HepG2 (cell line): ENCODE results near the gene DHX8. TPM values are rescaled to one million over a fixed set of nuclear protein-coding genes. Genes with fewer than 3 reads are reported as not detected.

Experiments used
- ATAC-seq: fragments of 200-7000 bp; cut with Tn5 transposase; 3 replicates; pipeline ENCODE4 v1.9.1; 2020; ENCODE audit warnings: mild to moderate bottlenecking, moderate library complexity
- BruUV-seq: library from RNA; stranded (reverse); fragments of 400-500 nt; replicated peaks from 2 replicates; lab custom pipeline; 2021; lab: Mats Ljungman, UMichigan
- CTCF ChIA-PET: fragments of 300-600 bp; formaldehyde crosslinking; extraction: SDS; loops from one replicate; lab custom pipeline; 2021; ENCODE audit warnings: low total read pairs, inconsistent platforms, low intra/inter-chr PET ratio; lab: Yijun Ruan, JAX
- POLR2A ChIA-PET: fragments of 350-600 bp; sonication (Branson Sonifier 250); formaldehyde crosslinking; loops from one replicate; lab custom pipeline; 2020; ENCODE audit warnings: antibody characterized with exemption, inconsistent platforms; lab: Yijun Ruan, JAX
- DNase-seq: peaks from one replicate; pipeline ENCODE4 v3.0.0-alpha.2; 2015; ENCODE audit warnings: low spot score
- FAIRE-seq: peaks from 3 replicates; lab custom pipeline; 2011; peaks lifted over from hg19 to GRCh38; lab: Jason Lieb, UNC
- H2AFZ ChIP-seq: one replicate; pipeline ENCODE4 v1.6.1; 2011; ENCODE audit warnings: low read length, inconsistent platforms
- H3K27ac ChIP-seq: fragments of 300-600 bp; 3 replicates; pipeline ENCODE4 v1.8.0; 2011; ENCODE audit warnings: mixed run types, mild to moderate bottlenecking, mixed read lengths, low read length, inconsistent platforms; ENCODE audit not compliant: insufficient read depth; ENCODE audit errors: extremely low read length
- H3K27me3 ChIP-seq, 2 experiments: fragments of 200-600 bp in 1 of 2; 2 replicates in 1 of 2; 3 replicates in 1 of 2; pipeline versions ENCODE4 v1.6.0 to v1.8.0; 2011; ENCODE audit warnings: low read length in 2 of 2, mild to moderate bottlenecking in 2 of 2, moderate library complexity in 2 of 2, inconsistent platforms in 1 of 2; ENCODE audit not compliant: insufficient read depth in 2 of 2, control insufficient read depth in 1 of 2
- H3K36me3 ChIP-seq, 2 experiments: fragments of 200-600 bp in 1 of 2; replicated peaks in 1 of 2; 2 replicates in 1 of 2; 3 replicates in 1 of 2; pipeline versions ENCODE4 v1.5.1 to v1.8.0; 2011; ENCODE audit warnings: low read length in 2 of 2, inconsistent platforms in 1 of 2; ENCODE audit not compliant: insufficient read depth in 2 of 2, control insufficient read depth in 1 of 2
- H3K4me1 ChIP-seq: 2 replicates; pipeline ENCODE4 v1.5.1; 2012; ENCODE audit warnings: low read length, inconsistent platforms; ENCODE audit not compliant: insufficient read depth
- H3K4me2 ChIP-seq: 2 replicates; pipeline ENCODE4 v1.6.0; 2011; ENCODE audit warnings: low read depth, low read length, inconsistent platforms
- H3K4me3 ChIP-seq, 3 experiments: fragments of 200-600 bp in 1 of 3; sonication (generic), shearing (Covaris generic) in 1 of 3; replicated peaks in 1 of 3; 2 replicates each; pipeline ENCODE4 v1.5.1; 2011 to 2016; ENCODE audit warnings: low read length in 3 of 3, inconsistent platforms in 2 of 3, low read depth in 2 of 3, mild to moderate bottlenecking in 2 of 3, control low read depth in 1 of 3, mixed read lengths in 1 of 3; ENCODE audit not compliant: insufficient read depth in 1 of 3
- H3K79me2 ChIP-seq: one replicate; pipeline ENCODE4 v1.6.1; 2011; ENCODE audit warnings: low read length, inconsistent platforms; ENCODE audit not compliant: insufficient read depth
- H3K9ac ChIP-seq: 2 replicates; pipeline ENCODE4 v1.6.0; 2011; ENCODE audit warnings: mild to moderate bottlenecking, low read depth, low read length, inconsistent platforms; ENCODE audit not compliant: insufficient read depth
- H3K9me3 ChIP-seq: 2 replicates; pipeline ENCODE4 v1.5.1; 2012; ENCODE audit warnings: mild to moderate bottlenecking, low read length
- H4K20me1 ChIP-seq: 2 replicates; pipeline ENCODE4 v1.6.0; 2011; ENCODE audit warnings: inconsistent platforms, mild to moderate bottlenecking, low read length, moderate library complexity; ENCODE audit not compliant: insufficient read depth
- ATF1 ChIP-seq: IDR thresholded peaks from 2 replicates; pipeline ENCODE4 v1.6.1; 2016; ENCODE audit warnings: mild to moderate bottlenecking, control low read depth
- BRF2 ChIP-seq: sonication (generic); formaldehyde crosslinking; IDR thresholded peaks from 2 replicates; pipeline ENCODE4 v1.8.1; 2022; ENCODE audit warnings: mild to moderate bottlenecking, missing genetic modification reagents
- CCDC6 ChIP-seq: sonication (generic); formaldehyde crosslinking; IDR thresholded peaks from 2 replicates; pipeline ENCODE4 v1.8.1; 2022; ENCODE audit warnings: mild to moderate bottlenecking, missing genetic modification reagents, moderate library complexity
- IKZF4 ChIP-seq: sonication (generic); formaldehyde crosslinking; IDR thresholded peaks from 2 replicates; pipeline ENCODE4 v1.5.1; 2020; ENCODE audit warnings: borderline replicate concordance, mild to moderate bottlenecking, low read depth, missing genetic modification reagents; ENCODE audit errors: not compliant biosample characterization
- PAWR ChIP-seq: sonication (generic); formaldehyde crosslinking; IDR thresholded peaks from 2 replicates; pipeline ENCODE4 v1.4.0; 2020; ENCODE audit warnings: missing genetic modification reagents, mild to moderate bottlenecking, borderline replicate concordance
- POLR2G ChIP-seq: fragments of 200-400 bp; formaldehyde crosslinking; IDR thresholded peaks from 2 replicates; pipeline ENCODE4 v1.6.1; 2018; ENCODE audit warnings: mild to moderate bottlenecking, low read depth, low read length, moderate library complexity
- U2AF1 ChIP-seq: fragments of 200-400 bp; formaldehyde crosslinking; optimal IDR thresholded peaks from 2 replicates; pipeline ENCODE3; 2017; ENCODE audit warnings: mild to moderate bottlenecking, low read depth, low read length
- ZBTB20 ChIP-seq: sonication (generic); formaldehyde crosslinking; IDR thresholded peaks from 2 replicates; pipeline ENCODE4 v1.8.1; 2023; ENCODE audit warnings: missing genetic modification reagents, low read depth, mild to moderate bottlenecking, borderline replicate concordance
- ZEB1 ChIP-seq: IDR thresholded peaks from 2 replicates; pipeline ENCODE4 v1.6.1; 2012; ENCODE audit warnings: mild to moderate bottlenecking, low read depth, inconsistent platforms; ENCODE audit not compliant: insufficient replicate concordance
- ZFP37 ChIP-seq: sonication (generic); formaldehyde crosslinking; IDR thresholded peaks from 2 replicates; pipeline ENCODE4 v1.4.0; 2020; ENCODE audit warnings: missing genetic modification reagents, borderline replicate concordance
- ZNF512B ChIP-seq: sonication (generic); formaldehyde crosslinking; IDR thresholded peaks from 2 replicates; pipeline ENCODE4 v1.5.1; 2020; ENCODE audit warnings: missing genetic modification reagents, mild to moderate bottlenecking, borderline replicate concordance
- ZNF703 ChIP-seq: sonication (generic); formaldehyde crosslinking; IDR thresholded peaks from 2 replicates; pipeline ENCODE4 v1.5.1; 2020; ENCODE audit warnings: missing genetic modification reagents, mild to moderate bottlenecking, moderate library complexity, borderline replicate concordance
- ZNF792 ChIP-seq: IDR thresholded peaks from 2 replicates; pipeline ENCODE4 v1.6.1; 2016
- ZNF841 ChIP-seq: sonication (generic); formaldehyde crosslinking; IDR thresholded peaks from 2 replicates; pipeline ENCODE4 v1.8.1; 2023; ENCODE audit warnings: missing genetic modification reagents, borderline replicate concordance
- WGBS: methylation state at CpG from one replicate; pipeline ENCODE4 v1.1.6; 2017; ENCODE audit warnings: low lambda C conversion rate; 5-methylcytosine and 5-hydroxymethylcytosine counted together
- in situ Hi-C: cut with HindIII; loops from 2 replicates; pipeline ENCODE4 v1.10.0; 2017; ENCODE audit warnings: low pct_unique_long_range_greater_than_20kb; ENCODE audit not compliant: extremely low pct_ligation_motif_present
- intact Hi-C: fragments of 100-400 bp; cut with micrococcal nuclease; formaldehyde crosslinking; loops from one replicate; pipeline ENCODE4 v1.10.0; 2022; ENCODE audit not compliant: unreplicated experiment
- polyA plus RNA-seq, 8 experiments: library from polyadenylated mRNA; depleted of rRNA in 3 of 8; stranded (reverse) in 7 of 8; unstranded in 1 of 8; fragments of >200 nt; fragmentation: Illumina TruSeq in 4 of 8; extraction: Trizol in 4 of 8; gene quantifications; 2 replicates each; pipeline versions ENCODE4 v1.2.1 to v1.2.3, GENCODE V29; 2011 to 2016; ENCODE audit warnings: low read depth in 4 of 8, missing spikeins in 1 of 8, mixed read lengths in 1 of 8; ENCODE audit not compliant: insufficient read depth in 1 of 8
- total RNA-seq, 5 experiments: library from RNA; depleted of rRNA; stranded (reverse); fragments of >200 nt; fragmentation: Illumina TruSeq; extraction: Trizol; gene quantifications; 2 replicates each; pipeline ENCODE4 v1.2.3, GENCODE V29; 2016; ENCODE audit warnings: low read depth in 1 of 5
- TF ChIP-seq, protein P1 (sequence below): sonication (generic); formaldehyde crosslinking; conservative IDR thresholded peaks from 2 replicates; pipeline ENCODE4 v1.4.0; 2020; ENCODE audit warnings: missing genetic modification reagents
- TF ChIP-seq, protein P2 (sequence below): IDR thresholded peaks from 2 replicates; pipeline ENCODE4 v1.6.1; 2018; ENCODE audit warnings: missing genetic modification reagents

Gene DHX8
- total and polyA plus RNA-seq, 2 of the 13 experiments (the other 11 are each of a cell fraction or from before 2014, with no cell fraction given): 24.8 to 48.9 TPM

- H3K27ac ChIP-seq: peak overlapping the region; percentile 100
- peaks cover 0 to 7% of the 10 kb centered on the region in 2 experiments; a peak in 3 of 5 replicates for H3K36me3 ChIP-seq
- no TSS peak for BruUV-seq
- 77% methylated on average over 2 of the region's 2 CpGs for WGBS
- peaks cover 0 to 7% of the 10 kb centered on the region in 2 experiments; a peak in 1 of 5 replicates for H3K27me3 ChIP-seq
- in situ Hi-C loops (no loop called here), intact Hi-C loops (no loop called here)
- no peaks in the 10 kb centered on the region for H4K20me1 ChIP-seq
- DNase-seq: no peak
- POLR2A ChIA-PET: interaction anchor here (0.9 to 28.7 kb wide), 15 partner anchors 9 to 159 kb away, joined by 3 to 1546 read pairs (median 6); no protein-coding TSS in a partner anchor
- CTCF ChIA-PET: no interaction called here
- H3K79me2 ChIP-seq: peaks cover 33% of the 10 kb centered on the region
- ATAC-seq: no peak
- H3K9me3 ChIP-seq: no peaks in the 10 kb centered on the region
- H3K9ac ChIP-seq: peak overlapping the region; percentile 83
- no peak for TF ChIP-seq BRF2 (CRISPR knock-in tag)
- no peak for TF ChIP-seq U2AF1
- 0 out of 2 replicates have a peak, but pooled peaks have one; percentile 49 for TF ChIP-seq ZNF703 (CRISPR knock-in tag)
- no peak for TF ChIP-seq ZNF841
- no peak for TF ChIP-seq PAWR (CRISPR knock-in tag)
- TF ChIP-seq, protein P1, sequence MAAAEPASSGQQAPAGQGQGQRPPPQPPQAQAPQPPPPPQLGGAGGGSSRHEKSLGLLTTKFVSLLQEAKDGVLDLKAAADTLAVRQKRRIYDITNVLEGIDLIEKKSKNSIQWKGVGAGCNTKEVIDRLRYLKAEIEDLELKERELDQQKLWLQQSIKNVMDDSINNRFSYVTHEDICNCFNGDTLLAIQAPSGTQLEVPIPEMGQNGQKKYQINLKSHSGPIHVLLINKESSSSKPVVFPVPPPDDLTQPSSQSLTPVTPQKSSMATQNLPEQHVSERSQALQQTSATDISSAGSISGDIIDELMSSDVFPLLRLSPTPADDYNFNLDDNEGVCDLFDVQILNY (CRISPR knock-in tag): no peak
- peak; percentile 61; the same call in 1 of the 2 replicates for TF ChIP-seq CCDC6 (CRISPR knock-in tag)
- TF ChIP-seq, protein P2, sequence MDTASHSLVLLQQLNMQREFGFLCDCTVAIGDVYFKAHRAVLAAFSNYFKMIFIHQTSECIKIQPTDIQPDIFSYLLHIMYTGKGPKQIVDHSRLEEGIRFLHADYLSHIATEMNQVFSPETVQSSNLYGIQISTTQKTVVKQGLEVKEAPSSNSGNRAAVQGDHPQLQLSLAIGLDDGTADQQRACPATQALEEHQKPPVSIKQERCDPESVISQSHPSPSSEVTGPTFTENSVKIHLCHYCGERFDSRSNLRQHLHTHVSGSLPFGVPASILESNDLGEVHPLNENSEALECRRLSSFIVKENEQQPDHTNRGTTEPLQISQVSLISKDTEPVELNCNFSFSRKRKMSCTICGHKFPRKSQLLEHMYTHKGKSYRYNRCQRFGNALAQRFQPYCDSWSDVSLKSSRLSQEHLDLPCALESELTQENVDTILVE: no peak
- TF ChIP-seq ZNF512B: 0 out of 2 replicates have a peak, but pooled peaks have one; percentile 7
- no peak for TF ChIP-seq ATF1
- TF ChIP-seq ZFP37 (CRISPR knock-in tag): no peak
- TF ChIP-seq POLR2G: peak; percentile 45; the same call in 1 of the 2 replicates
- 0 out of 2 replicates have a peak, but pooled peaks have one; percentile 2 for TF ChIP-seq ZBTB20 (CRISPR knock-in tag)
- no peak for TF ChIP-seq ZNF792 (CRISPR knock-in tag)
- peak; percentile 13 for TF ChIP-seq ZEB1
- TF ChIP-seq IKZF4 (CRISPR knock-in tag): no peak
- H3K4me1 ChIP-seq: peaks cover 74% of the 10 kb centered on the region
- no peak overlapping the region for H2AFZ ChIP-seq
- H3K4me3 ChIP-seq: peak overlapping the region; percentile 73 to 84 (median 73)
- FAIRE-seq: no peak
- peak overlapping the region; percentile 95 for H3K4me2 ChIP-seq
These were observed 63.4 kb downstream of the DHX8 start for GRCh38 chr17:43547189-43547550.
